Measurements from ENCODE around the gene SERPINA1.

- no peak for TF ChIP-seq POLR2A (IDR thresholded peaks at IDR 0.05)
- no peak for TF ChIP-seq CTCF (IDR thresholded peaks at IDR 0.05)
Observed at GRCh38 chr14:94332587-94332986, 55.8 kb downstream of the SERPINA1 start.
